Stimulated activated CD4-positive, alpha-beta T cell treated with anti-CD3 and anti-CD28 coated beads, Interleukin-4, amount 100 ng/mL, for 24 hours (primary cell): ENCODE measurements around the gene SI.
"Not testable (repeated sequence)": the region's sequence is repeated elsewhere in the genome, so short reads cannot be mapped to it uniquely, and the experiment has no call there.

Source experiments
- DNase-seq: peaks from one replicate; pipeline ENCODE4 v3.0.0-alpha.2; 2020

Gene SI

DNA sequence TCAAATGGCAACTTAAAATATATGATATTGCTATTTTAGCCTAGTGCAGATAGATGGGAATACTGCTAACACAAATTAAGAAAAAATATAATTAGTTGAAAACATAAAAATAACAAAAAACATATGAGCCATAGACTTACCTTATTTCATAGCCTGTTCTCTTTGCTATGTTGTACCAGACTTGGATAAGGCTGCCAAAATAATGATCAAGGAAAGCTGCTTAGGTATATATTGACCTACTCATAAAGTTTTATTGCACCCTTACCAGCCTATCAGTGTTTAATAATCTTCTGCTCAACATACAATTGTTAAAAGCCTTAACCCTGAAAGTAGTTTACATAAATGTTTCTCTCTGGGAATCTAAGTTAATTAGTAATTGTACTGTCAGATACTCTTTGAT, at the start of gene SI:
Gene SI (minus strand): TSS at position 204 of the 400 bp plus-strand sequence. CDS start 2,484 bp downstream, outside the sequence.
- no peak for DNase-seq

DNA sequence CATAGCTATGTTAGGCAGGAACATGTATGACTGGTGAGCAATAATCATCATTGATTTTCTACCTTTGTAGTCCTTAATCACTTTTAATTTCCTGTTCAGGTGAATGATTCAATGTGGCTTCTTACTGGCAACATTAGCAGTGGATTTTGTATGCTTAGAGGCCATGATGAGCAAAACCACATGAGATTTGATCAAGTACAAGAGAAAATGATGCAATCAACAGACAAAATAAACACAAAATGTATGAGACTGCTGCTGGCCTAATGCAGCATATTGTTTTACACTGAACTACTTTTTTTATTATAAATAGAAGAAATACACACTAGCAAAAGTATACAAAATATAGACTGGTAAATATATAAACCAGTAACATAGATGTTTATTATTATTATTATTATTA, 47.5 kb upstream of the SI start:
- DNase-seq = no peak

- DNase-seq = no peak
Observed at GRCh38 chr3:165111401-165111800, 33.1 kb upstream of the SI start.

DNA sequence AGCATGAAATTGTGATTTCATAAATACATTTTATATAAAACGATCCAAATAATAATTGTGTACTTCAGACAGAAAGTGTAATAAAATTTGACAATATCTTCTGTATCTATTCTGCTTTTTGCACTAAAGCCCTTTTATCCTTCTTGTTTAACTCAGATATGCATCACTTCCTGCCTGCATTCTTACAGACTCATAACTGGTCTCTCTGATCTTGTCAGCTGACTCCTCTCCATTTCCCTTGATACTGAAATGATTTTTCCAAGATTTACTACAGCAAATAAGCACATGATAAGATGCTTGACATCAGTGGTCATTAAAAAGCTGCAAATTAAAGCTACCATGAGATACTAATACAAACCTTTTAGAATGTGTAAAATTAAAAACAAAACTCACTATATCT, 25.3 kb upstream of the SI start:
- no peak for DNase-seq

- no peak for DNase-seq
Observed at GRCh38 chr3:165082650-165083049, 4.4 kb upstream of the SI start.

- DNase-seq = no peak
Observed at GRCh38 chr3:165081183-165081582, 2.9 kb upstream of the SI start.

GRCh38 chr3:165075695-165076094, 2.6 kb downstream of the SI start:
- no peak for DNase-seq

DNA sequence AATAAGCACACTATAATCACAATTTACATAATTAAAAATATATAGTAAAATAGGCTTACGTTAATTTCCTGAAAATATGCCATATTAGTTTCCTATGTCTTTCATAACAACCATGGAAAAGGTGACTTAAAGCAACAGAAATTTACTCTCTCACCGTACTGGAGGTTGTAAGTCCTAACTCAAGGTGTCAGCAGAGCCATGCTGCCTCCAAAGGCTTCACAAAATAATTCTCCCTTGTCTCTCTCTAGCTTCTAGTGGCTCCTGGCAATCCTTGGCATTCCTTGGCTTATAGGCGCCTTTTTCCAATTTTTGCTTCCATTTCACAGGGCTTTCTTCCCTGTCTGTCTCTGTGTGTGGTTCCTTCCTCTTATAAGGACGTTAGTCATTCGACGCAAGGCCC, 7.6 kb downstream of the SI start:
- no peak for DNase-seq

DNA sequence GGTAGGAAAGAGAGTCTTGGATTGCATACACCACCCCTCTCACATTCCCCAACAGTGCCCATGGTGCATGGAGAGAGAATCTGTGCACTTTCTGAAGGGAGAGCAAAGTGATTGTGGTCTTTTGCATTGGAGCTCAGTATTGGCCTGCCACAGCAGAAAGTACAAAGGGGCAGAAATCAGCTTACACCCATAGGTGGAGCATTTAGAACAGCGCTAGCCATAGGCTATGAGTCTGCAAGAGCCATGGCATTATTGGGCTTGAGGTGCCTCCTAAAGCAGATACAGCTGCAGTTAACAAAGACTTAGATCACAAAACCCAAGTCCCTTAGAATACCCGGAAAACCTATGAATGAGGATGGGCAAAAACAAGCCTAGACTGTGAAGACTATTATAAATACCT, 21.8 kb downstream of the SI start:
- no peak for DNase-seq

- DNase-seq = no peak
Observed at GRCh38 chr3:165040186-165040585, 38.1 kb downstream of the SI start.

GRCh38 chr3:165011557-165011956, 66.7 kb downstream of the SI start:
- DNase-seq = no peak

- no peak for DNase-seq
Observed at GRCh38 chr3:164984947-164985346, 93.3 kb downstream of the SI start.

DNA sequence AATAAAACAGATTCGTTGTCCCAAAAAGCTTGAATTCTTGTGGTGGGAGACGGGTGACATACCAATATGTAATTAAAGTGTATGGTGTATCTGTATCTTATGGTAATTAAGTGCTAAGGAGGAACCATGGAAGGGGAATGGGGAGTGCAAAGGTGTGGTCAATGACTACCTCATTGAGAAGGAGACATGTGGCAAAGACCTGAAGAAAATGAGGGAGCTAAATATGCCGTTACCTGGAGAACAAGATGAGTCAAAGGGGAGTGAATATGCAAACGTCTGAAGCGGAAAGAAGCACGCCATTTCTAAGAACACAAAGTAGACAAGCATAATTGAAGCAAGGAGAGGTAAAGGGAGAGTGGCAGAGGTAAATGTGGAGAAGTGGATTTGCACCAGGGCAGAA, 115.7 kb downstream of the SI start:
- no peak for DNase-seq

DNA sequence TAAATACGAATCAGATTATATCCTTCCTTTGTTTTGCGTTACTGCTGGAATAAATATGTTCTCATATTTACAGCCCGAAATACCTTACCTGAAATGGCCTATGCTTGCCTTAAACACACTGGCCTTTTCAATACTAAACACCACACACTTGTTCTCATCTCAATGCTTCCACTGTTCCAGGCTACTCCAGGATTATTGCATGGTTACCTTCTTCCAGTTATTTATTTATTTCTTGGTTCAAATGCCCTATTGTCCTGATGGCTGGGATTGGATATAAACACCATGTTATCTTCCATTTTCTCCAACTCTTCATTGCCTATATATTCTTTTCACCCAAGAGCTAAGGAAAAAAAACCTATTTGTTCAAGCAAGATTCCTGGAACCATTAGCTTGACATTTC, 125.3 kb downstream of the SI start:
- DNase-seq = no peak

DNA sequence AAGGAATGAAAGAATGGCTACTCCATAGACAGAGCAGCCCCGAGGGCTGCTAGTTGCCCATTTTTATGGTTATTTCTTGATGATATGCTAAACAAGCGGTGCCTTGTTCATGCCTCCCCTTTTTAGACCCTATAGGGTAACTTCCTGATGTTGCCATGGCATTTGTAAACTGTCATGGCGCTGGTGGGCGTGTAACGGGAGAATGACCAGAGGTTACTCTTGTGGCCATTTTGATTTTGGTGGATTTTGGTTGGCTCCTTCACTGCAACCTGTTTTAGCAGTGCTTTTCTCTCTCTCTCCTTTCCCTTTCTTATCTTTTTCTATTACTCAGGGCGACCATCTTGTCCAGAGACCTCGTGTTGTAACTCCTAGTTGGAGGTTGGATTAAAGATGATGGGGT, 126.9 kb downstream of the SI start:
- not testable (repeated sequence) for DNase-seq

DNA sequence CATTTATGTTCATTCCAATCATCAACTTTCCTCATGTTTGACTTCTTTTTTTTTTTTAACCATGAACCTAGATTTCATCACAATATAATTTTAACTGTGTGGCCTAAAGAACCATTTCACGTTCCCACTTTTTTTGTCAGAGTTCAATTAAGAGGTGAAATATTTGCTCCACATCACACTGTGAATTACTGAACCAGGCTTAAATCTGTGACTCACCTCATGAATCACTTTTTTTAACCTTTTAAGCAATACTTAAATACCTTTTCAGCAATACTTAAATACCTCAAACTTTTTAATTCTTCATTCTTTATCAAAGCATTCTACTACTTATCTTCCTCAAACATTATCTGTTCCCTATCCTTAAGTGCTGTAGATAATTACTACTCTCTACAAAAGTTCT, 137.6 kb downstream of the SI start:
- DNase-seq = no peak

DNA sequence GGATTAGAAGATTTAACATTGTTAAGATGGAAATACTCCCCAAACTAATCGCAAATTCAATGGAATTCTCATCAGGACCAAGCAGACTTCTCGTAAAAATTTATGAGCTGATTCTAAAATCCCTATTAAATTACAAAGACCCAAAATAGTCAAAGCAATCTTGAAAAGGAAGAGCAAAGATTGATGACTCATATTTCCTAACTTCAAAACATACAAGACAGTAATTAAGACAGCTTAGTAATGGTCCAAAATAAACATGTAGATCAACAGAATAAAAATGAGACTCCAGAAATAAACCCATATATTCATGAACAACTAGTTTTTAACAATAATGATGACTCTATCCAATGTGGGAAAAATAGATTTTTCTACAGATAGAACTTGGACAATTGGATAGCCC, 148.7 kb downstream of the SI start:
- DNase-seq = no peak
